Measurements from ENCODE around the gene KLK15. TPM values are rescaled to one million over a fixed set of nuclear protein-coding genes. Genes with fewer than 3 reads are reported as not detected.

KLK15 gene
- polyA plus RNA-seq, 6 donors from 2014 or later = not detected

GRCh38 chr19:50823389-50824042 is 9.9 kb downstream of the KLK15 start, which contains the start of gene KLK1:
Gene KLK1, minus strand, starts transcription at chr19:50823787. Its CDS starts 39 bp downstream, at chr19:50823748.
- Mint-ChIP-seq H3K27ac (no peak within 1 kb of the TSS), H3K9me3 (peaks cover 0 to 4% (median 0%) of the 10 kb centered on the region in 7 donors), H3K4me3 (peak within 1 kb of the TSS in 3 of 8 donors; percentile 20 to 69 (median 42)), H3K4me1 (peaks cover 39 to 42% (median 40%) of the 10 kb centered on the region in 3 donors), H3K36me3 (no peaks in the 10 kb centered on the region), H3K27me3 (peaks cover 37 to 75% (median 67%) of the 10 kb centered on the region in 3 donors)
- DNase-seq = no peak
- ATAC-seq (ENCODE audit: low read depth in 2 of 2) = no peak

GRCh38 chr19:50822661-50823208 is 10.6 kb downstream of the KLK15 start:
- peaks cover 0 to 4% (median 0%) of the 10 kb centered on the region in 7 donors for H3K9me3 Mint-ChIP-seq
- ATAC-seq (ENCODE audit: low read depth in 2 of 2) = no peak
- peaks cover 40 to 47% (median 46%) of the 10 kb centered on the region in 3 donors for H3K4me1 Mint-ChIP-seq
- peak overlapping the region in 2 of 8 donors; percentile 20 to 69 for H3K4me3 Mint-ChIP-seq
- H3K36me3 Mint-ChIP-seq = no peaks in the 10 kb centered on the region
- no peak overlapping the region for H3K27ac Mint-ChIP-seq
- no peak for DNase-seq
- H3K27me3 Mint-ChIP-seq = peaks cover 37 to 77% (median 61%) of the 10 kb centered on the region in 3 donors

GRCh38 chr19:50821622-50822021 is 11.8 kb downstream of the KLK15 start:
- H3K9me3 Mint-ChIP-seq = peaks cover 0 to 3% (median 0%) of the 10 kb centered on the region in 7 donors
- H3K27me3 Mint-ChIP-seq = peaks cover 36 to 77% (median 60%) of the 10 kb centered on the region in 3 donors
- H3K36me3 Mint-ChIP-seq = no peaks in the 10 kb centered on the region
- ATAC-seq (ENCODE audit: low read depth in 2 of 2) = no peak
- peaks cover 44 to 54% (median 51%) of the 10 kb centered on the region in 3 donors for H3K4me1 Mint-ChIP-seq
- H3K4me3 Mint-ChIP-seq = peak overlapping the region in 2 of 8 donors; percentile 66 to 81
- peak overlapping the region in 3 of 6 donors; percentile 7 to 57 (median 37) for H3K27ac Mint-ChIP-seq
- no peak for DNase-seq

- ATAC-seq (ENCODE audit: low read depth in 2 of 2) (no peak), DNase-seq (no peak)
- Mint-ChIP-seq H3K27ac (peak overlapping the region in 4 of 6 donors; percentile 24 to 69 (median 61)), H3K9me3 (peaks cover 0 to 5% (median 0%) of the 10 kb centered on the region in 7 donors), H3K4me1 (peaks cover 44 to 54% (median 52%) of the 10 kb centered on the region in 3 donors), H3K27me3 (peaks cover 38 to 77% (median 60%) of the 10 kb centered on the region in 3 donors), H3K4me3 (peak overlapping the region in 5 of 8 donors; percentile 15 to 73 (median 59)), H3K36me3 (no peaks in the 10 kb centered on the region)
Observed at GRCh38 chr19:50821248-50821612, 12.1 kb downstream of the KLK15 start.

- peaks cover 0 to 6% (median 0%) of the 10 kb centered on the region in 7 donors for H3K9me3 Mint-ChIP-seq
- peak overlapping the region in 4 of 6 donors; percentile 24 to 82 (median 68) for H3K27ac Mint-ChIP-seq
- no peak for ATAC-seq (ENCODE audit: low read depth in 2 of 2)
- H3K27me3 Mint-ChIP-seq = peaks cover 37 to 75% (median 58%) of the 10 kb centered on the region in 3 donors
- no peaks in the 10 kb centered on the region for H3K36me3 Mint-ChIP-seq
- peaks cover 44 to 54% (median 51%) of the 10 kb centered on the region in 3 donors for H3K4me1 Mint-ChIP-seq
- H3K4me3 Mint-ChIP-seq = peak overlapping the region; percentile 42 to 91 (median 72)
- no peak for DNase-seq
Observed at GRCh38 chr19:50820549-50821247, 12.7 kb downstream of the KLK15 start.

- Mint-ChIP-seq H3K27ac (peak overlapping the region in 5 of 6 donors; percentile 31 to 89 (median 57)), H3K27me3 (peaks cover 37 to 80% (median 61%) of the 10 kb centered on the region in 3 donors), H3K4me1 (peaks cover 44 to 54% (median 51%) of the 10 kb centered on the region in 3 donors), H3K36me3 (no peaks in the 10 kb centered on the region), H3K9me3 (peaks cover 0 to 6% (median 0%) of the 10 kb centered on the region in 7 donors), H3K4me3 (peak overlapping the region; percentile 42 to 91 (median 70))
- peak; percentile 34 to 41 for ATAC-seq (ENCODE audit: low read depth in 2 of 2)
- peak; percentile 19 for DNase-seq
Observed at GRCh38 chr19:50820086-50820485, 13.3 kb downstream of the KLK15 start.

GRCh38 chr19:50819636-50820035 is 13.7 kb downstream of the KLK15 start:
- no peak for ATAC-seq (ENCODE audit: low read depth in 2 of 2)
- H3K9me3 Mint-ChIP-seq = peaks cover 0 to 6% (median 0%) of the 10 kb centered on the region in 7 donors
- no peak for DNase-seq
- peak overlapping the region in 5 of 8 donors; percentile 61 to 91 (median 70) for H3K4me3 Mint-ChIP-seq
- peaks cover 44 to 54% (median 51%) of the 10 kb centered on the region in 3 donors for H3K4me1 Mint-ChIP-seq
- no peaks in the 10 kb centered on the region for H3K36me3 Mint-ChIP-seq
- H3K27me3 Mint-ChIP-seq = peaks cover 39 to 85% (median 66%) of the 10 kb centered on the region in 3 donors
- H3K27ac Mint-ChIP-seq = no peak overlapping the region

- no peaks in the 10 kb centered on the region for H3K36me3 Mint-ChIP-seq
- H3K27ac Mint-ChIP-seq = peak overlapping the region in 4 of 6 donors; percentile 58 to 79 (median 69)
- peaks cover 0 to 6% (median 0%) of the 10 kb centered on the region in 7 donors for H3K9me3 Mint-ChIP-seq
- H3K4me1 Mint-ChIP-seq = peaks cover 44 to 54% (median 51%) of the 10 kb centered on the region in 3 donors
- DNase-seq (no peak), ATAC-seq (ENCODE audit: low read depth in 2 of 2) (peak in 1 of 2 donors; percentile 9)
- H3K27me3 Mint-ChIP-seq = peaks cover 39 to 91% (median 71%) of the 10 kb centered on the region in 3 donors
- peak overlapping the region in 7 of 8 donors; percentile 66 to 91 (median 79) for H3K4me3 Mint-ChIP-seq
Observed at GRCh38 chr19:50818859-50819472, 14.4 kb downstream of the KLK15 start.

- peaks cover 39 to 88% (median 71%) of the 10 kb centered on the region in 3 donors for H3K27me3 Mint-ChIP-seq
- H3K4me3 Mint-ChIP-seq = peak overlapping the region; percentile 57 to 91 (median 77)
- peak overlapping the region in 2 of 6 donors; percentile 69 to 79 for H3K27ac Mint-ChIP-seq
- H3K36me3 Mint-ChIP-seq = no peaks in the 10 kb centered on the region
- peaks cover 43 to 54% (median 51%) of the 10 kb centered on the region in 3 donors for H3K4me1 Mint-ChIP-seq
- ATAC-seq (ENCODE audit: low read depth in 2 of 2) (peak; percentile 60 to 67), DNase-seq (peak; percentile 40)
- peaks cover 0 to 6% (median 0%) of the 10 kb centered on the region in 7 donors for H3K9me3 Mint-ChIP-seq
Observed at GRCh38 chr19:50817941-50818858, 15.2 kb downstream of the KLK15 start.

- H3K4me3 Mint-ChIP-seq = no peak overlapping the region
- H3K9me3 Mint-ChIP-seq = peaks cover 0 to 6% (median 3%) of the 10 kb centered on the region in 7 donors
- H3K27me3 Mint-ChIP-seq = peaks cover 29 to 80% (median 61%) of the 10 kb centered on the region in 3 donors
- no peak overlapping the region for H3K27ac Mint-ChIP-seq
- DNase-seq = no peak
- no peak for ATAC-seq (ENCODE audit: low read depth in 2 of 2)
- H3K36me3 Mint-ChIP-seq = peaks cover 0 to 6% of the 10 kb centered on the region in 2 donors
- H3K4me1 Mint-ChIP-seq = peaks cover 23 to 32% (median 29%) of the 10 kb centered on the region in 3 donors
Observed at GRCh38 chr19:50815439-50815838, 17.9 kb downstream of the KLK15 start.

GRCh38 chr19:50814883-50815282 is 18.5 kb downstream of the KLK15 start:
- Mint-ChIP-seq H3K27ac (no peak overlapping the region), H3K4me1 (peaks cover 19 to 26% (median 24%) of the 10 kb centered on the region in 3 donors), H3K4me3 (no peak overlapping the region), H3K36me3 (peaks cover 0 to 10% of the 10 kb centered on the region in 2 donors), H3K27me3 (peaks cover 23 to 77% (median 60%) of the 10 kb centered on the region in 3 donors), H3K9me3 (peaks cover 0 to 6% (median 4%) of the 10 kb centered on the region in 7 donors)
- DNase-seq (no peak), ATAC-seq (ENCODE audit: low read depth in 2 of 2) (no peak)

- H3K27me3 Mint-ChIP-seq = peaks cover 17 to 54% (median 50%) of the 10 kb centered on the region in 3 donors
- peaks cover 0 to 6% (median 3%) of the 10 kb centered on the region in 7 donors for H3K9me3 Mint-ChIP-seq
- peaks cover 0 to 10% of the 10 kb centered on the region in 2 donors for H3K36me3 Mint-ChIP-seq
- peak overlapping the region in 2 of 8 donors; percentile 36 to 37 for H3K4me3 Mint-ChIP-seq
- no peak for ATAC-seq (ENCODE audit: low read depth in 2 of 2)
- no peak for DNase-seq
- H3K4me1 Mint-ChIP-seq = peaks cover 4 to 7% (median 4%) of the 10 kb centered on the region in 3 donors
- peak overlapping the region in 2 of 6 donors; percentile 13 to 58 for H3K27ac Mint-ChIP-seq
Observed at GRCh38 chr19:50812474-50812873, 20.9 kb downstream of the KLK15 start.
